ENCODE data around the gene OPCML. TPM values are rescaled to one million over a fixed set of nuclear protein-coding genes. Genes with fewer than 3 reads are reported as not detected.

OPCML gene
- total RNA-seq, 4 donors from 2014 or later = 0.15 TPM; not detected in 3

DNA sequence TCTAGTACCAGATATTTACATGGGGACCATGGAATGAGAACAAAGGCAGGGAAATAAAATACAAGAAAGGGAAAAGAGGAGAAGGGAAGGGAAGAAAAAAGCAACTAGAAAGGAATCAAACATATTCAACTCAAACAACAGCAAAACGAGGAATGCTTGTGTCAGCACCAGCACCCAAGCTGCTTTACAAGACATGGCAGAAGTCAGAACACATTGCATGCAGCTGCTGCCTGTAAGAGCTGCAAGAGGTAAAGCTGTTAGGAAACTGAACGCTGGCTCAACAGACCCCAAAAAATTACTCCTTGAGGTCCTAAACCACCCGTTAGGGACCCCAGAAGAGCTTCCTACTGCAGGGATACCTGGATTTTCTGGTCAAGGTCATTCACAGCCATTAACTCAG lies 296.9 kb downstream of the OPCML start:
- Histone ChIP-seq H3K36me3 (no peaks in the 10 kb centered on the region), H3K27me3 (peaks cover 7% of the 10 kb centered on the region), H3K4me3 (no peak overlapping the region), H3K9me3 (no peaks in the 10 kb centered on the region), H3K4me1 (no peaks in the 10 kb centered on the region), H3K27ac (no peak overlapping the region)
- 33% methylated on average over 3 of the region's 3 CpGs for WGBS
- no peak for TF ChIP-seq EP300 (IDR thresholded peaks at IDR 0.05)
- TF ChIP-seq CTCF (IDR thresholded peaks at IDR 0.05) = no peak
- no peak for TF ChIP-seq POLR2AphosphoS5 (IDR thresholded peaks at IDR 0.05)
- no peak for DNase-seq (ENCODE audit: low spot score in 2 of 2)

GRCh38 chr11:133234883-133235282 lies 297.4 kb downstream of the OPCML start:
- no peak for DNase-seq (ENCODE audit: low spot score in 2 of 2)
- H3K27me3 ChIP-seq = peaks cover 7% of the 10 kb centered on the region
- no peaks in the 10 kb centered on the region for H3K4me1 ChIP-seq
- H3K4me3 ChIP-seq = no peak overlapping the region
- no peak overlapping the region for H3K27ac ChIP-seq
- TF ChIP-seq POLR2AphosphoS5 (IDR thresholded peaks at IDR 0.05) = no peak
- TF ChIP-seq CTCF (IDR thresholded peaks at IDR 0.05) = no peak
- TF ChIP-seq POLR2A (IDR thresholded peaks at IDR 0.05) = no peak
- WGBS = 61% methylated on average over 9 of the region's 9 CpGs
- no peaks in the 10 kb centered on the region for H3K36me3 ChIP-seq
- no peaks in the 10 kb centered on the region for H3K9me3 ChIP-seq

DNA sequence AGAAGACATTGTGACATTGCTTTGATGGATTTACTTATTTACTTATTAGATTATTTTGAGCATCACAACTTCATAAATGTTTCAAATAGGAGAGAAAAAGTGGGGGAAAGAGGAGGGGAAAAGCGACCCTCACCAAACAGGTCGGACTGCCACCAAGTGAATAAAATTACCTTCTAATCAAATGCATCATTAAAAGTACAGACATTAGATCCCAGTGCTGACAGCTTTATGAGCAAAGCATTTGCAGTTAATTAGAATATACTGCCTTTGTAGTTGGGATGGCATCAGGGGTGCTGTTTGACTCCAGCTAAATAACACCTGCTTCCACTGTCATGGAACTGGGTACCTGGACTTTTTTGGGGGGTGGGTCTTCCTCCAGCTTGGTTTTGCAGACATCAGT lies 299.6 kb downstream of the OPCML start:
- H3K36me3 ChIP-seq = no peaks in the 10 kb centered on the region
- peaks cover 7% of the 10 kb centered on the region for H3K27me3 ChIP-seq
- H3K4me3 ChIP-seq = no peak overlapping the region
- TF ChIP-seq POLR2AphosphoS5 (IDR thresholded peaks at IDR 0.05) (no peak), EP300 (IDR thresholded peaks at IDR 0.05) (no peak), POLR2A (IDR thresholded peaks at IDR 0.05) (no peak), CTCF (IDR thresholded peaks at IDR 0.05) (no peak)
- 30% methylated on average over 2 of the region's 2 CpGs for WGBS
- peaks cover 7% of the 10 kb centered on the region for H3K4me1 ChIP-seq
- H3K9me3 ChIP-seq = no peaks in the 10 kb centered on the region
- no peak overlapping the region for H3K27ac ChIP-seq
- DNase-seq (ENCODE audit: low spot score in 2 of 2) = no peak

DNA sequence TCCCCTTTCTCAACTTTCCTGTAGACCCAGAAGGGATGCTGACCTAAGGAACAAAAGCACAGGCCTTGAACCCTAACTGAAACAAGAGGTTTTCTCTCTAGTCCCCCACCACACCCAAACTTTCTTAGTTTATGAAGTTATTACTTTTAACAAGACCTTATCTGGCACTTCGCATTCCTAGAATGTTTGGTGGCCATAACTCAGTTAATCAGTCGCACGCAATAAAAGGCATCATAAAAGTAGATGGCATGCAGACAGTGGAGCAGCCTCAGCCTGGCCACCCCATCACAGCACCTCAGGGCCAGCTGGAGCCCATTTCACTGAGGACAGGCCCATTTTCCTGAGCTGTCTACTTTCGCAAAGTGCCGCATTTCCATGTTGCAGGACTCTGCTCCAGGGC lies 301.9 kb downstream of the OPCML start:
- Histone ChIP-seq H3K36me3 (no peaks in the 10 kb centered on the region), H3K27ac (no peak overlapping the region), H3K27me3 (peaks cover 7% of the 10 kb centered on the region), H3K4me1 (peaks cover 7% of the 10 kb centered on the region), H3K4me3 (no peak overlapping the region), H3K9me3 (no peaks in the 10 kb centered on the region)
- no peak for DNase-seq (ENCODE audit: low spot score in 2 of 2)
- TF ChIP-seq EP300 (IDR thresholded peaks at IDR 0.05) (no peak), POLR2AphosphoS5 (IDR thresholded peaks at IDR 0.05) (no peak), CTCF (IDR thresholded peaks at IDR 0.05) (no peak), POLR2A (IDR thresholded peaks at IDR 0.05) (no peak)
- 85% methylated on average over 5 of the region's 5 CpGs for WGBS

GRCh38 chr11:133228471-133229329 lies 303.6 kb downstream of the OPCML start:
- Histone ChIP-seq H3K36me3 (no peaks in the 10 kb centered on the region), H3K4me3 (peak overlapping the region; percentile 14), H3K27ac (no peak overlapping the region), H3K4me1 (peaks cover 7% of the 10 kb centered on the region), H3K9me3 (no peaks in the 10 kb centered on the region), H3K27me3 (no peaks in the 10 kb centered on the region)
- TF ChIP-seq POLR2AphosphoS5 (IDR thresholded peaks at IDR 0.05) (no peak), EP300 (IDR thresholded peaks at IDR 0.05) (no peak), CTCF (IDR thresholded peaks at IDR 0.05) (no peak), POLR2A (IDR thresholded peaks at IDR 0.05) (no peak)
- WGBS = 19% methylated on average over 24 of the region's 26 CpGs
- no peak for DNase-seq (ENCODE audit: low spot score in 2 of 2)

All from suprapubic skin (tissue), 4 donors.